Testis (tissue), 2 donors: ENCODE data around the gene MRPL48.

Source experiments
- CTCF ChIP-seq, 3 experiments: fragments of 450-650 bp in 2 of 3; fragments of 200-600 bp in 1 of 3; sonication (generic) in 1 of 3; IDR thresholded peaks; one replicate each; pipeline ENCODE4 v1.5.1; 2016 to 2019; ENCODE audit warnings: antibody characterized with exemption in 3 of 3, mild to moderate bottlenecking in 2 of 3, moderate library complexity in 1 of 3
- POLR2A ChIP-seq: fragments of 450-650 bp; IDR thresholded peaks from one replicate; pipeline ENCODE4 v1.6.1; 2017; ENCODE audit warnings: antibody characterized with exemption, mild to moderate bottlenecking, moderate library complexity

DNA sequence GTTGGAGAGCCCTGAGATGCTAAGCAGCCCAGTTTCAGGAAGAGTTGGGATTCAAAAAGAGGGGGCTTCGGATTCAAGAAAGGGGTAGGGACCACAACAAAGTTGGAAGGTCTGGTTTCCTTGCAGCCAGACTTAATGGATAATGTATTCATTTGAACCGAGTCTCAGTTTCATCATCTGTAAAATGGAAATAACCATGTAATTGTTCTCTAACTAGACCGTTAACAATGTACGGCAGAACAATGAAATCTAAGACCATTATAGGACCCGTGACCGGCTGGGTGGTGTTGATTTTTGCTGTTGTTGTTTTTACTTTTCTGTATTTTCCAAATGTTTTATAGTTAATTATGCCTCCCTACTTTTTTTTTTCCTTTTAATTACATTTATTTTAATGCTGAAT is 6.4 kb upstream of the MRPL48 start:
- TF ChIP-seq CTCF (IDR thresholded peaks at IDR 0.05) (no peak), POLR2A (no peak)
